SK-N-SH (cell line): ENCODE results near the gene GNA14.

Experiments
- EP300 ChIP-seq, 2 experiments: IDR thresholded peaks; 2 replicates each; pipeline versions ENCODE4 v1.4.0 to v1.6.1; 2012; ENCODE audit warnings: borderline replicate concordance in 1 of 2, low read depth in 1 of 2, low read length in 1 of 2
- MXI1 ChIP-seq: IDR thresholded peaks from 2 replicates; pipeline ENCODE4 v1.6.1; 2012; ENCODE audit warnings: mild to moderate bottlenecking, low read depth, low read length, improper control_type of control experiment
- RAD21 ChIP-seq: IDR thresholded peaks from 2 replicates; pipeline ENCODE4 v1.6.1; 2012; ENCODE audit warnings: mild to moderate bottlenecking, low read length
- RFX5 ChIP-seq: IDR thresholded peaks from 2 replicates; pipeline ENCODE4 v1.6.1; 2012; ENCODE audit warnings: mild to moderate bottlenecking, improper control_type of control experiment, low read length
- SIN3A ChIP-seq: IDR thresholded peaks from 2 replicates; pipeline ENCODE4 v1.6.1; 2012; ENCODE audit warnings: low read depth, mild to moderate bottlenecking, low read length, moderate library complexity, borderline replicate concordance
- TAF1 ChIP-seq: IDR thresholded peaks from 2 replicates; pipeline ENCODE4 v1.6.1; 2012; ENCODE audit warnings: low read depth, mild to moderate bottlenecking, low read length, moderate library complexity, borderline replicate concordance
- TCF12 ChIP-seq: IDR thresholded peaks from 2 replicates; pipeline ENCODE4 v1.4.0; 2012
- YY1 ChIP-seq: IDR thresholded peaks from 2 replicates; pipeline ENCODE4 v1.4.0; 2012; ENCODE audit warnings: low read depth, mild to moderate bottlenecking
- TF ChIP-seq, protein P1 (sequence below): fragments of 200-600 bp; sonication (generic); IDR thresholded peaks from 2 replicates; pipeline ENCODE4 v1.6.1; 2017; ENCODE audit warnings: antibody characterized with exemption, mild to moderate bottlenecking, moderate library complexity
- TF ChIP-seq, protein P2 (sequence below): IDR thresholded peaks from 2 replicates; pipeline ENCODE4; 2012
- TF ChIP-seq, protein P3 (sequence below): fragments of 150-350 bp; IDR thresholded peaks from 2 replicates; pipeline ENCODE4 v1.6.1; 2016; ENCODE audit warnings: mild to moderate bottlenecking, low read depth, low read length
- TF ChIP-seq, protein P4 (sequence below): IDR thresholded peaks from 2 replicates; pipeline ENCODE4 v1.4.0; 2012; ENCODE audit warnings: low read depth

DNA sequence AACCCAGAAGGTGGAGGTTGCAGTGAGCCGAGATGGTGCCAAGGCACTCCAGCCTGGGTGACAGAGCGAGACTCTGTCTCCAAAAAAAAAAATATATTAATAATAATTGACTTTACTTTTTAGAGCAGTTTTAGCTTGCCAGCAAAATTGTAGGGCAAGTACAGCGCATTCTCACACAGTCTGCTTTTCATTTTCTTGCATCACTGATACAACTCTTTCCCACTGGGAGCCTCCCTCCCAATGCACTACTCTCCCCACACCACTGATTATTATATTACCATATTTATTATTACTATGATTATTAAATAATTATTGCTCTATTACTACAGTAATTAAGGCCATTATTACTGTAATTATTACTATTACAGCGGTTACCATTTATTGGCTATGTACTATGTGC, 212.8 kb downstream of the GNA14 start:
- TF ChIP-seq, protein P1, sequence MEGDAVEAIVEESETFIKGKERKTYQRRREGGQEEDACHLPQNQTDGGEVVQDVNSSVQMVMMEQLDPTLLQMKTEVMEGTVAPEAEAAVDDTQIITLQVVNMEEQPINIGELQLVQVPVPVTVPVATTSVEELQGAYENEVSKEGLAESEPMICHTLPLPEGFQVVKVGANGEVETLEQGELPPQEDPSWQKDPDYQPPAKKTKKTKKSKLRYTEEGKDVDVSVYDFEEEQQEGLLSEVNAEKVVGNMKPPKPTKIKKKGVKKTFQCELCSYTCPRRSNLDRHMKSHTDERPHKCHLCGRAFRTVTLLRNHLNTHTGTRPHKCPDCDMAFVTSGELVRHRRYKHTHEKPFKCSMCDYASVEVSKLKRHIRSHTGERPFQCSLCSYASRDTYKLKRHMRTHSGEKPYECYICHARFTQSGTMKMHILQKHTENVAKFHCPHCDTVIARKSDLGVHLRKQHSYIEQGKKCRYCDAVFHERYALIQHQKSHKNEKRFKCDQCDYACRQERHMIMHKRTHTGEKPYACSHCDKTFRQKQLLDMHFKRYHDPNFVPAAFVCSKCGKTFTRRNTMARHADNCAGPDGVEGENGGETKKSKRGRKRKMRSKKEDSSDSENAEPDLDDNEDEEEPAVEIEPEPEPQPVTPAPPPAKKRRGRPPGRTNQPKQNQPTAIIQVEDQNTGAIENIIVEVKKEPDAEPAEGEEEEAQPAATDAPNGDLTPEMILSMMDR = no peak
- TF ChIP-seq RFX5 (no peak), RAD21 (no peak), YY1 (no peak), EP300 (IDR thresholded peaks at IDR 0.05; ENCODE audit: borderline replicate concordance in 1 of 2, low read depth in 1 of 2, low read length in 1 of 2) (no peak), TAF1 (no peak), TCF12 (no peak), MXI1 (no peak), SIN3A (no peak)
- TF ChIP-seq, protein P2, sequence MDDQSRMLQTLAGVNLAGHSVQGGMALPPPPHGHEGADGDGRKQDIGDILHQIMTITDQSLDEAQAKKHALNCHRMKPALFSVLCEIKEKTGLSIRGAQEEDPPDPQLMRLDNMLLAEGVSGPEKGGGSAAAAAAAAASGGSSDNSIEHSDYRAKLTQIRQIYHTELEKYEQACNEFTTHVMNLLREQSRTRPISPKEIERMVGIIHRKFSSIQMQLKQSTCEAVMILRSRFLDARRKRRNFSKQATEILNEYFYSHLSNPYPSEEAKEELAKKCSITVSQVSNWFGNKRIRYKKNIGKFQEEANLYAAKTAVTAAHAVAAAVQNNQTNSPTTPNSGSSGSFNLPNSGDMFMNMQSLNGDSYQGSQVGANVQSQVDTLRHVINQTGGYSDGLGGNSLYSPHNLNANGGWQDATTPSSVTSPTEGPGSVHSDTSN = no peak
- TF ChIP-seq, protein P3, sequence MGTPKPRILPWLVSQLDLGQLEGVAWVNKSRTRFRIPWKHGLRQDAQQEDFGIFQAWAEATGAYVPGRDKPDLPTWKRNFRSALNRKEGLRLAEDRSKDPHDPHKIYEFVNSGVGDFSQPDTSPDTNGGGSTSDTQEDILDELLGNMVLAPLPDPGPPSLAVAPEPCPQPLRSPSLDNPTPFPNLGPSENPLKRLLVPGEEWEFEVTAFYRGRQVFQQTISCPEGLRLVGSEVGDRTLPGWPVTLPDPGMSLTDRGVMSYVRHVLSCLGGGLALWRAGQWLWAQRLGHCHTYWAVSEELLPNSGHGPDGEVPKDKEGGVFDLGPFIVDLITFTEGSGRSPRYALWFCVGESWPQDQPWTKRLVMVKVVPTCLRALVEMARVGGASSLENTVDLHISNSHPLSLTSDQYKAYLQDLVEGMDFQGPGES = no peak
- TF ChIP-seq, protein P4, sequence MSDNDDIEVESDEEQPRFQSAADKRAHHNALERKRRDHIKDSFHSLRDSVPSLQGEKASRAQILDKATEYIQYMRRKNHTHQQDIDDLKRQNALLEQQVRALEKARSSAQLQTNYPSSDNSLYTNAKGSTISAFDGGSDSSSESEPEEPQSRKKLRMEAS = no peak
